Body of pancreas (tissue), 4 donors: ENCODE measurements around the gene PARP11. TPM values are rescaled to one million over a fixed set of nuclear protein-coding genes. Genes with fewer than 3 reads are reported as not detected.

Experiments used
- ATAC-seq: fragments of 150-250 bp; one replicate; pipeline ENCODE4 v1.9.1; 2016
- DNase-seq, 4 donors: peaks; one replicate each; pipeline ENCODE4 v3.0.0-alpha.2; 2019
- H3K27ac ChIP-seq, 4 donors: fragments of 200-600 bp; sonication (generic); 1 replicate in 3 of 4; 2 replicates in 1 of 4; pipeline versions ENCODE4 v1.5.1 to v1.6.1; 2016 to 2019; ENCODE audit warnings: mild to moderate bottlenecking in 1 of 4, mixed read lengths in 1 of 4, moderate library complexity in 1 of 4
- H3K27me3 ChIP-seq, 2 donors: fragments of 200-600 bp; sonication (generic); one replicate each; pipeline ENCODE4 v1.6.0; 2016; ENCODE audit warnings: mild to moderate bottlenecking in 1 of 2
- H3K36me3 ChIP-seq, 2 donors: fragments of 200-600 bp; sonication (generic); replicated peaks in 1 of 2; 2 replicates each; pipeline ENCODE4 v1.5.1; 2016; ENCODE audit warnings: low read depth in 2 of 2; ENCODE audit not compliant: insufficient read depth in 1 of 2
- H3K4me1 ChIP-seq: fragments of 200-600 bp; sonication (generic); one replicate; pipeline ENCODE4 v1.6.0; 2016
- H3K4me3 ChIP-seq, 2 donors: fragments of 200-600 bp; sonication (generic); 1 replicate in 1 of 2; 2 replicates in 1 of 2; pipeline ENCODE4 v1.5.1; 2016 to 2019
- H3K9me3 ChIP-seq, 3 donors: fragments of 200-600 bp; sonication (generic); 1 replicate in 2 of 3; 2 replicates in 1 of 3; pipeline ENCODE4 v1.5.1; 2016
- CTCF ChIP-seq, 7 experiments: fragments of 450-650 bp in 4 of 7; fragments of 200-600 bp in 3 of 7; sonication (generic) in 3 of 7; IDR thresholded peaks; one replicate each; pipeline ENCODE4 v1.5.1; 2016 to 2019; ENCODE audit warnings: antibody characterized with exemption in 7 of 7
- POLR2A ChIP-seq, 3 donors: fragments of 450-650 bp; IDR thresholded peaks; one replicate each; pipeline ENCODE4 v1.6.1; 2016; ENCODE audit warnings: antibody characterized with exemption in 3 of 3, mild to moderate bottlenecking in 2 of 3
- WGBS, 2 donors: methylation state at CpG; one replicate each; pipeline ENCODE4 v1.1.5; 2017; 5-methylcytosine and 5-hydroxymethylcytosine counted together
- intact Hi-C: fragments of 100-400 bp; cut with DNase I; formaldehyde crosslinking; loops from one replicate; pipeline ENCODE4 v1.15.1; 2023
- total RNA-seq, 2 donors: library from RNA; depleted of rRNA; stranded (reverse); fragments of >200 nt; gene quantifications; one replicate each; pipeline ENCODE4 v1.1.0, GENCODE V29; 2016

Gene PARP11
- total RNA-seq, 2 donors from 2014 or later, result 2.3 to 3.3 TPM

DNA sequence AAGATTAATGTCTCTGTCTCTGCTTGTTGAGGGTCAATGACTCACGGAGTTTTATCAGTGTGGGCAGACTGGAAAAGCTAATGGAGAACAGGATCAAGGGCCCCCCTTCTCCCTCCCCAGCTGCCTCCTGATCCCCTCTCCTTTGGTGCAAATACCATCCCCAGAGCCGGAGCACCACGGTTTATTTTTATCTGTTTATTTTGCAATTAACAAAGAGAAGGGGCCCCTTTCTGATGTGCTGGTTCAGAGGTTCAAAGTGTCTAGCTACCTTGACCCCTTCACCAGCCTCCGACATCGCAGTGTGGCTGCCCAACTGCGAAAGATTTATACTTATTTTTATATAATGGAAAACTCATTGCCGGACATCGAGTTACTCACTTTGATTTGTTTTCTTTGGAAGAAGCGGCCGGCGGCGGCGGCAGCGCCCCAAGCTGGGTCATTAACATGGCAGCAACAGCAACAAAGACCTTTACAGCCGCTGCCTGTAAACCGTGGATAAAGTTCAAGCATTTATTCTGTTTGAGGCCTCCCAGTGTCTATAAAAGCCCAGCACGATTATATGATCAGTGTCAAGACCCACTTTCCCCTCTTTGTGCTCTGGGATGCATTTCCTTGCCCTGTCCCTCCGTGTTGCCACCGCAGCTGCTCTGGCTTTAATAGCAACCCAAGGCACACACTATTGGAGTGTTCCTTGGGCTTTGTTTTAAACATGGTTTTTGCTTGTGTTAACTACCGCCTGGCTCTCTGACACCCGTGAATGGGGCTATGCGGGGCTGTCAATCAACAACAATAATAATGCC is 47.4 kb upstream of the PARP11 start:
- intact Hi-C loops, result no loop called here
- H3K4me1 ChIP-seq, result no peaks in the 10 kb centered on the region
- 23 to 30% methylated on average over 22 of the region's 22 CpGs for WGBS, 2 donors
- H3K36me3 ChIP-seq, result no peaks in the 10 kb centered on the region
- no peak for TF ChIP-seq CTCF (IDR thresholded peaks at IDR 0.05)
- no peak for TF ChIP-seq POLR2A (IDR thresholded peaks at IDR 0.05)
- no peak overlapping the region for H3K4me3 ChIP-seq
- H3K27me3 ChIP-seq, result peaks cover 0 to 10% of the 10 kb centered on the region in 2 donors
- ATAC-seq (no peak), DNase-seq (no peak)
- H3K9me3 ChIP-seq, result no peaks in the 10 kb centered on the region
- no peak overlapping the region for H3K27ac ChIP-seq

GRCh38 chr12:3913278-3913677 is 40.1 kb upstream of the PARP11 start:
- Histone ChIP-seq H3K9me3 (no peaks in the 10 kb centered on the region), H3K4me1 (no peaks in the 10 kb centered on the region), H3K27ac (no peak overlapping the region), H3K36me3 (no peaks in the 10 kb centered on the region), H3K4me3 (no peak overlapping the region), H3K27me3 (no peaks in the 10 kb centered on the region)
- ATAC-seq (no peak), DNase-seq (no peak)
- 58 to 67% methylated on average over 5 of the region's 5 CpGs for WGBS, 2 donors
- intact Hi-C loops, result no loop called here
- no peak for TF ChIP-seq POLR2A (IDR thresholded peaks at IDR 0.05)
- no peak for TF ChIP-seq CTCF (IDR thresholded peaks at IDR 0.05)

DNA sequence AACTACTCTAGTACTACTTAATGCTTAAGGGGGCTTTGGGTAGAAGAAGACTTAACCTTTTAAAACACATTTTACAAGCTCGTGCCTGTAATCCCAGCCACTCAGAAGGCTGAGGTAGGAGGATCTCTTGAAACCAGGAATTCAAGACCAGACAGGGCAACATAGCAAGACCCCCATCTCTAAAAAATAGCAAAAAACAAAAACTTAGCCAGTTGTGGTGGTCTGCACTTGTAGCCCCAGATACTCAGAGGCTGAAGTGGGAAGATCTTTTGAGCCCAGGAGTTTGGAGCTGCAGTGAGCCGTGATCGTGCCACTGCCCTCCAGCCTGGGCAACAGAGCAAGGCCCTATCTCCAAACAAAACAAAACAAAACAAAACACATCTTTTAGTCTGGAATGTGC is 39.7 kb upstream of the PARP11 start:
- no peak for ATAC-seq
- TF ChIP-seq POLR2A (IDR thresholded peaks at IDR 0.05) (no peak), CTCF (IDR thresholded peaks at IDR 0.05) (no peak)

GRCh38 chr12:3911409-3911808 is 38.2 kb upstream of the PARP11 start:
- intact Hi-C loops, result no loop called here
- no peak overlapping the region for H3K27ac ChIP-seq
- TF ChIP-seq CTCF (IDR thresholded peaks at IDR 0.05) (no peak), POLR2A (IDR thresholded peaks at IDR 0.05) (no peak)
- H3K9me3 ChIP-seq, result no peaks in the 10 kb centered on the region
- ATAC-seq (no peak), DNase-seq (no peak)
- 83 to 100% methylated on average over 1 of the region's 1 CpG for WGBS, 2 donors
- no peaks in the 10 kb centered on the region for H3K27me3 ChIP-seq
- H3K4me1 ChIP-seq, result no peaks in the 10 kb centered on the region
- no peak overlapping the region for H3K4me3 ChIP-seq
- H3K36me3 ChIP-seq, result no peaks in the 10 kb centered on the region

More for the DNA sequence above, 39.7 kb upstream of the PARP11 start:
- H3K27ac ChIP-seq, result no peak overlapping the region
- no peaks in the 10 kb centered on the region for H3K4me1 ChIP-seq
- H3K4me3 ChIP-seq, result no peak overlapping the region
- 87 to 88% methylated on average over 3 of the region's 3 CpGs for WGBS, 2 donors
- no peaks in the 10 kb centered on the region for H3K36me3 ChIP-seq
- no peaks in the 10 kb centered on the region for H3K27me3 ChIP-seq
- no peak for DNase-seq
- no peaks in the 10 kb centered on the region for H3K9me3 ChIP-seq
- intact Hi-C loops, result no loop called here

DNA sequence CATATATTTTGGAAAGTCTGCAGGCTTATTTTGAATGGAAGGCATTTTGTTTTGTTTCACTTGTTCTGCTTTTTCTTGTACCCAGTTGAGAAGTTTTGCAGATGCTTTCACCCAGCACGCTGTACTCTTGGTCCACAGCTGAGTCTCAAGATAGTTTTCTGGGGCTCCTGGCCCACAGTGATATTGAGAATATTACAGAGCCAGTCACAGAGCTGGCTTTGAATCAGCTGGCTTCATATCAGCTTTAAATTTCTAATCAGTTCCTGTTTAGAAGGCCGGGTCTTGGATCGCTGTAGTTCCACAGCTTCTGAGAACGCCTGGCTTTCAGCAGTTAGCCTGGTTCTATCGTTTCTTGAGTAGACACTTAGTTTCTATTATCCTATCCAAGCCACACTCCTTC is 32.5 kb upstream of the PARP11 start:
- TF ChIP-seq POLR2A (IDR thresholded peaks at IDR 0.05) (no peak), CTCF (IDR thresholded peaks at IDR 0.05) (no peak)
- Histone ChIP-seq H3K36me3 (no peaks in the 10 kb centered on the region), H3K4me3 (no peak overlapping the region), H3K4me1 (no peaks in the 10 kb centered on the region), H3K27ac (no peak overlapping the region), H3K27me3 (no peaks in the 10 kb centered on the region), H3K9me3 (no peaks in the 10 kb centered on the region)
- WGBS, 2 donors, result 42 to 53% methylated on average over 5 of the region's 5 CpGs
- intact Hi-C loops, result no loop called here
- no peak for DNase-seq
- ATAC-seq, result no peak
